ENCODE data around the gene SUSD2.
A peak's percentile ranks its signal among the peaks of the same experiment; 100 is the strongest.

SUSD2 gene

DNA sequence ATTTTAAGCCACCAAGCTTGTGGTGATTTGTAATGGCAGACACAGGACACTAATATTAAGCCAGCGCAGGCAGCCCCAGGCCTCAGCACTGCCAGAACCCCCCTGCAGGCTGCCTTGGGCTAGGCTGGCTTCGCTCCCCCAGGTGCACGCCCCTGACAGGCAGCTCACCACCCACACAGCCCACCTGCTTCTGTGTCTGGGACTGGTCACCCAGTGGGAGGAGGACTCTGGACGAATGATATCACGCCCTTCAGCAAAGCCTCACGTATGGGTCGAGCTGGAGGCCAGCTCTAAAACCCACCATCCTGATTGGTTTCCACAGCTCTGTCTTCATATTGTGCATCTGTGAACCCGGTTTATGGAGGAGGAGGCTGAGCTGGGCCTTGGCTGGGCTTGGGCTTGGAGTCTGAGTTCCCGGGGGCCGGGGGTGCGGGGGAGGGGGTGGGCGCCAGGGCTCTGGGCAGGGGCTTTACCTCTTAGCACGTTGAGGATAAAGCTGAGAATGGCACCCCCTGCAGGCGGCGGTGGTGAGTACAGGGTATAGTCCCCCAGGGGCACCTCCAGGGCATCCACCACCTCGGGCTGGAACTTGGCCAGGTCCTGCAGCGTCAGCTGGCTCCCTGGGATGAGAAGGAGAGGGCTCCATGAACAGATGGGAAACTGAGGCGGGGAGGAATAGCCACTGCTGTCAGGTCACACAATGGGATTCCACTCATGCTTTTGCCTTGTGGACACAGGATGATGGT, 49.8 kb downstream of the SUSD2 start:
- DNase-seq (ENCODE audit: low read depth in 2 of 2), result peak; percentile 19 to 24
- no peak overlapping the region for H3K4me3 ChIP-seq (replicated peaks in 1 of 2; ENCODE audit: low read depth in 2 of 2, low read length in 2 of 2)
- TF ChIP-seq, protein P1, sequence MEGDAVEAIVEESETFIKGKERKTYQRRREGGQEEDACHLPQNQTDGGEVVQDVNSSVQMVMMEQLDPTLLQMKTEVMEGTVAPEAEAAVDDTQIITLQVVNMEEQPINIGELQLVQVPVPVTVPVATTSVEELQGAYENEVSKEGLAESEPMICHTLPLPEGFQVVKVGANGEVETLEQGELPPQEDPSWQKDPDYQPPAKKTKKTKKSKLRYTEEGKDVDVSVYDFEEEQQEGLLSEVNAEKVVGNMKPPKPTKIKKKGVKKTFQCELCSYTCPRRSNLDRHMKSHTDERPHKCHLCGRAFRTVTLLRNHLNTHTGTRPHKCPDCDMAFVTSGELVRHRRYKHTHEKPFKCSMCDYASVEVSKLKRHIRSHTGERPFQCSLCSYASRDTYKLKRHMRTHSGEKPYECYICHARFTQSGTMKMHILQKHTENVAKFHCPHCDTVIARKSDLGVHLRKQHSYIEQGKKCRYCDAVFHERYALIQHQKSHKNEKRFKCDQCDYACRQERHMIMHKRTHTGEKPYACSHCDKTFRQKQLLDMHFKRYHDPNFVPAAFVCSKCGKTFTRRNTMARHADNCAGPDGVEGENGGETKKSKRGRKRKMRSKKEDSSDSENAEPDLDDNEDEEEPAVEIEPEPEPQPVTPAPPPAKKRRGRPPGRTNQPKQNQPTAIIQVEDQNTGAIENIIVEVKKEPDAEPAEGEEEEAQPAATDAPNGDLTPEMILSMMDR (IDR thresholded peaks at IDR 0.05; ENCODE audit: low read depth, low read length), result peak; percentile 38

DNA sequence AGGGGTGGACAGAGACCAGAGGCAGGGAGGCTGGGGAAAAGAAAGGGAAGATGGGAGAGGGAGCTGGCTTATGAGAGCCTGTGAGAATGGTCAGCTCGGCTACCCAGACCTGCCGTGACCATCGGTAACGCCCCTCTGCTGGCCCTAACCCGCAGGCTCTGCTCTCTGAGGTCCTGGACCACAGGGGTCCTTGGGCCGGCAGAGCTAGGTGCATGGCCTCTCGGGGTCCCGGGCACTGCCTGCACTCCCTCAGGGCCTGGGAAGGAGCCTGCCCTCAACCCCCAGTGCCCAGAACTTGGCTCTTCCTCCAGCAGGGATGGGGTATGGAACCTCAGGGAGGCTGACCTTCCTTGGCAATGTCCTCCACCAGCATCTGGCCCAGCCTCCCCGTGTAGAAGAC, 50.4 kb downstream of the SUSD2 start:
- no peak overlapping the region for H3K4me3 ChIP-seq (replicated peaks in 1 of 2; ENCODE audit: low read depth in 2 of 2, low read length in 2 of 2)
- TF ChIP-seq, protein P1 (IDR thresholded peaks at IDR 0.05; ENCODE audit: low read depth, low read length), result no peak
- no peak for DNase-seq (ENCODE audit: low read depth in 2 of 2)

DNA sequence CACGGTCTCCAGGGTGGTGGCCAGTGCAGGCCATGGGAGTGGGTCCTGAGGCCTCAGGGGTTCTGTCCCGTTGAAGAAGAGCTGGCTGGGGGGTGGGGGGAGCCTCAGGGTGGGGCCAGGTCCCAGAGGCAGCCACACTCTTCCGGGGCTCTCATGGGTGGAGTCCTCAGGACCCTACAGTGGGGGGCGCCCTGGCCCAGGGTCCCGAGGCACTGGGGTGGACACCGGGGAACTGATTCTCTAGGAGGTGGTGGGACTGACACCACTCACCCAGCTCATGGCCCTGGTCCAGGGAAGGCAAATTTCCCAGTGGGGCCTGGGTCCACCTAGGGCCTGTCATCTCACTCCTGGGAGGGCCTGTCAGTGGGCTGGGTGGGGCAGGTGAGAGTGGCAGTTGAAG, 50.8 kb downstream of the SUSD2 start:
- DNase-seq (ENCODE audit: low read depth in 2 of 2), result no peak
- TF ChIP-seq, protein P1 (IDR thresholded peaks at IDR 0.05; ENCODE audit: low read depth, low read length), result no peak
- no peak overlapping the region for H3K4me3 ChIP-seq (replicated peaks in 1 of 2; ENCODE audit: low read depth in 2 of 2, low read length in 2 of 2)

DNA sequence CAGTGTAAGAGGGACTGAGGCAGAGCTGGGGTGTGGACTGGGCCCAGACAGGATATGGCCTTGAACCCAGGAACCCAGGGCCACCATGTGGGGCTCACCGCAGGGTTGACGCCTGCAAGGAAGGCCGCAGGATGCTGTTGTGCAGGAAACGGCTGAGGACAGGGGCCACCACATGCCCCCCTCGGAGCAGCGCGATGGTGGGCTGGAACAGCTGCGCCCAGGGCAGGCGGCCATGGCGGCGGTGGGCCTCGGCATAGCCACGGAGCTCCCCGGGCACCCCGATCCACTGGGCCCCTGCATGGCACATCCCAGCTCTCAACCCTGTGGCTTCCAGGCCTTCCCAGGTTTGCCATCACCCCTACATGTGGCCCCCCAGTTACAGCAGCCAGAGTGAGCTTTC, 51.4 kb downstream of the SUSD2 start:
- no peak for DNase-seq (ENCODE audit: low read depth in 2 of 2)
- TF ChIP-seq, protein P1 (IDR thresholded peaks at IDR 0.05; ENCODE audit: low read depth, low read length), result no peak
- H3K4me3 ChIP-seq (replicated peaks in 1 of 2; ENCODE audit: low read depth in 2 of 2, low read length in 2 of 2), result no peak overlapping the region

DNA sequence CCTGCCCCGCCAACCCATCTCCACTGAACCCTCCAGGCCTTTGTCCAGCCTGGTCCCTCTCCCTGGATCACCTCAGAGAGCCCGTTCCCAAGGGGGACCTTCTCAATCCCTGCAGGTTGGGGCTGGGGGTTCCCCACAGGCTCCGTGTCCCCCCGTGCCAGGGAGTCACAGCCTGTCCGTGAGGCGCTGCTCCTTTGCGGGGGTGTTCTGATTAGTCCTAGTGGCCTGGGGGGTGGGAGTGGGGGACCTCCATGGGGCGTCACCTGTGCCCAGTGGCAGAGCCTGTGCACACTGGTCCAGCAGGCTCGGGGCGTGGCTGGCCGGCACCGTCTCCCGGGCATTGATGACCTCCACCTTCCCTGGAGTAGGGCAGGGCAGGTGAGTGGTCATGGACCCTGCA, 51.9 kb downstream of the SUSD2 start:
- DNase-seq (ENCODE audit: low read depth in 2 of 2), result no peak
- H3K4me3 ChIP-seq (replicated peaks in 1 of 2; ENCODE audit: low read depth in 2 of 2, low read length in 2 of 2), result no peak overlapping the region
- TF ChIP-seq, protein P1 (IDR thresholded peaks at IDR 0.05; ENCODE audit: low read depth, low read length), result no peak

DNA sequence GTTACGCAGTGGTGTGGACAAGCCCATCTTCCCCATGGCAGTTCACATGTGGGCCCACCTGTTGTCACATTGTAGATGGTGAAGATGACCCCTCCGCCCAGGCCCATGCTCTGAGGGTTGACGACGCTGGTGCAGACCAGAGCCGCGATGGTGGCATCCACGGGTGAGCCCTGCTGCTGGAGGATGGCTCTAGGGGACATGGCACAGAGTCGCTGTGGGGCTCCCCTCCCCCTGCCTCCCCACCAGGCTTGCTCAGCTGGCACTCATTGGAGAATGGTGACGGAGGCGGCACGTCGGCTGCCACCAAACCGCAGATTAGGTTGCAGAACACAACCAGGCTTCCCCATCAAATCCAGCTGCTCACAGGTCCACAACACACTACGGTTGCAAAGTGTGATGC, 52.5 kb downstream of the SUSD2 start:
- DNase-seq (ENCODE audit: low read depth in 2 of 2), result no peak
- TF ChIP-seq, protein P1 (IDR thresholded peaks at IDR 0.05; ENCODE audit: low read depth, low read length), result no peak
- H3K4me3 ChIP-seq (replicated peaks in 1 of 2; ENCODE audit: low read depth in 2 of 2, low read length in 2 of 2), result no peak overlapping the region

DNA sequence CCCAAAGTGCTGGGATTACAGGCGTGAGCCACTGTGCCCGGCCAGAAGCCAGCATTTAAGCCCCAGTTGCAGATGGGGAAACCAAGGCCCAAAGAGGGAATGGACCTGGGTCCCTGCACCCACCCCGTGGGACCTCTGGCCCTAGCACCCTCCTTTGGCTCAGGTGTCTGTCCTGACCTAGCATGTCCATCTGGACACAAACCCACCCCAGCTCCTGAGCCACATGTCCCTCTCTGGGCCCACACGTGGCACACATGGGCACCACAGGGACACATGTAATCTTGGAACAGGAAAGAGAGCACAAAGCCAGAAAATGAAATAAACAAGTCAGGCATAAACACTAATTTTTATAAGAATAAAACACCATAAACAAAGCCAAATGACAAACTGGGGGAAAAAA, 54.0 kb downstream of the SUSD2 start:
- no peak overlapping the region for H3K4me3 ChIP-seq (replicated peaks in 1 of 2; ENCODE audit: low read depth in 2 of 2, low read length in 2 of 2)
- no peak for DNase-seq (ENCODE audit: low read depth in 2 of 2)
- TF ChIP-seq, protein P1 (IDR thresholded peaks at IDR 0.05; ENCODE audit: low read depth, low read length), result no peak
